NCI-H1417 treated with DMSO at 0.1 percent for 48 hours (cell line): Measurements from ENCODE around the gene USP9X.
"Not testable (repeated sequence)": the region's sequence is repeated elsewhere in the genome, so short reads cannot be mapped to it uniquely, and the experiment has no call there.

ENCODE experiments used
- DNase-seq: peaks from one replicate; lab custom pipeline; 2025; lab: John Stamatoyannopoulos, UW

The USP9X gene, protein sequence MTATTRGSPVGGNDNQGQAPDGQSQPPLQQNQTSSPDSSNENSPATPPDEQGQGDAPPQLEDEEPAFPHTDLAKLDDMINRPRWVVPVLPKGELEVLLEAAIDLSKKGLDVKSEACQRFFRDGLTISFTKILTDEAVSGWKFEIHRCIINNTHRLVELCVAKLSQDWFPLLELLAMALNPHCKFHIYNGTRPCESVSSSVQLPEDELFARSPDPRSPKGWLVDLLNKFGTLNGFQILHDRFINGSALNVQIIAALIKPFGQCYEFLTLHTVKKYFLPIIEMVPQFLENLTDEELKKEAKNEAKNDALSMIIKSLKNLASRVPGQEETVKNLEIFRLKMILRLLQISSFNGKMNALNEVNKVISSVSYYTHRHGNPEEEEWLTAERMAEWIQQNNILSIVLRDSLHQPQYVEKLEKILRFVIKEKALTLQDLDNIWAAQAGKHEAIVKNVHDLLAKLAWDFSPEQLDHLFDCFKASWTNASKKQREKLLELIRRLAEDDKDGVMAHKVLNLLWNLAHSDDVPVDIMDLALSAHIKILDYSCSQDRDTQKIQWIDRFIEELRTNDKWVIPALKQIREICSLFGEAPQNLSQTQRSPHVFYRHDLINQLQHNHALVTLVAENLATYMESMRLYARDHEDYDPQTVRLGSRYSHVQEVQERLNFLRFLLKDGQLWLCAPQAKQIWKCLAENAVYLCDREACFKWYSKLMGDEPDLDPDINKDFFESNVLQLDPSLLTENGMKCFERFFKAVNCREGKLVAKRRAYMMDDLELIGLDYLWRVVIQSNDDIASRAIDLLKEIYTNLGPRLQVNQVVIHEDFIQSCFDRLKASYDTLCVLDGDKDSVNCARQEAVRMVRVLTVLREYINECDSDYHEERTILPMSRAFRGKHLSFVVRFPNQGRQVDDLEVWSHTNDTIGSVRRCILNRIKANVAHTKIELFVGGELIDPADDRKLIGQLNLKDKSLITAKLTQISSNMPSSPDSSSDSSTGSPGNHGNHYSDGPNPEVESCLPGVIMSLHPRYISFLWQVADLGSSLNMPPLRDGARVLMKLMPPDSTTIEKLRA (N-terminal part only)

DNA sequence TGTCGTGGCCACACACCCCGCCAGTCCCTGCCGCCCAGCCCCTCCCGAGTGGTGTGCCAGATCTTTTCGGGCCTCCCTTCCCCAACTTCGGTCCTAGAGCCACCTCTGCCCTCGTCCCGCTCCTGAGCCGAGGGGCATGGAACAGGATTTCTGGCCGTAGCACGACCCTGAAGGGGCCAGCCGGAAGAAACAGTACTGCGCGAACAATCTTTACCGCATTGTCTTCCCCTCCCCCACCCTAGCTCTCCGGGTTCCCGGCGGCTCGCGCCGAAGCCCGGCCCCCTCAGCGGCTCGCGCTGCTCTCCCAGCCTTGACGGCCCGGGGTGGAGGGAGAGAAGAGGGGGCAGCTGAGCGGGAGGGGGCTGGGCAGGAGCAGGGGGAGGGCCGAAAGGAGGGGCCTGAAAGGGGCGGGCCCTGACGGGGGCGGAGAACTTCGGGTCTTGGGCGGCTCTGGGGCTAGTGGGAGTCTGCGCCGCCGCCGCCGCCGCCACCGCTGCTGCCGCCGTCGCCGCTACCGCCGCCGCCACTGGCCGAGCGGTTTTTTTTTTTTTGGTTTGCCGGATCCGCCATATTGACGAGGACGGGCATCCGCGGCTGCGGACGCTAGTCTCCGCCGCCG lies at the start of gene USP9X:
Gene USP9X (plus strand): TSS at position 553 of the 619 bp plus-strand sequence. CDS start 38,184 bp downstream, outside the sequence.
- DNase-seq = peak; percentile 78

DNA sequence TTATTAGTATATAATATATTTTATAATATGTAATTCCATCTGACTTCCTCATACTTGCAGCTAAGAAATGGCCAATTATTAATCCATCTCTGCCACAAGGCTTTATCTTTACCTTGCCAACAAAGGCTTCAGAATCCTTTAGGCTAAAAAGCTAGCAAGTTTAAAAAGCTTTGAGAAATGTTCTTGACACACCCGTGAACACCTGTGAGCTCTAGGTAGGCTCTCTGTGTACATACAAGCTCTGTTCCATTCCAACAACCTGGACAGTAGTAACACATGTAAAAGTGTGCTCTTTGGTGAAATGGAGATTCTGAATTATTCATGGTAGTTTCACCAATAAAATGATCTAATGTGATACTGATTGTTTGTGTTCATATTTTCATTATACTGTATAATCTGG lies 49.7 kb upstream of the USP9X start:
- DNase-seq = no peak

DNA sequence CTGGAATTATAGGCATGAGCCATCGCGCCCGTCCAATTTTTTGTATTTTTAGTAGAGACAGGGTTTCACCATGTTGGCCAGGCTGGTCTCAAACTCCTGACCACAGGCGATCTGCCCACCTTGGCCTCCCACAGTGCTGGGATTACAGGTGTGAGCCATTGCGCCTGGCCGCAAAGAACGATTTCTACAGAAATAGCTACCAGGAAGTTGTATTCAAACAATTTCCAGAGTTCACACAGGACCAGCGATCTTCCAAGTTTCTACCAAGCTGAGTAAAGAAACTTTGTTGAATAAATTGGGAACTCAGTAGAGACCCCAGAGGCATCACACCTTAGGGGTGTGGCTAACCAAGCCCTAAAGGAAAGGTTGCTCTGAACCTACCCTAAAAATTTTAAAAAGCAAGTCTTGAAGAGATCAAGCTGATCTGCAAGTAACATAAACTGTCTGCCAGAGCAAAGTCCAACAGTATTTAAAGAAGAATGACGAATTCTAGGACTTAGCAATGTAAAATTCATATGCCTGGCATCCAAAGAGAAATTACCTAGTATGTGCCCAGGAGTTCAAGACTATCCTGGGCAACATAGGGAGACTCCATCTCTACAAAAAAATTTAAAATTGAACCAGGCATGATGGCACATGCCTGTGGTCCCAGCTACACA lies 48.4 kb upstream of the USP9X start:
- no peak for DNase-seq

DNA sequence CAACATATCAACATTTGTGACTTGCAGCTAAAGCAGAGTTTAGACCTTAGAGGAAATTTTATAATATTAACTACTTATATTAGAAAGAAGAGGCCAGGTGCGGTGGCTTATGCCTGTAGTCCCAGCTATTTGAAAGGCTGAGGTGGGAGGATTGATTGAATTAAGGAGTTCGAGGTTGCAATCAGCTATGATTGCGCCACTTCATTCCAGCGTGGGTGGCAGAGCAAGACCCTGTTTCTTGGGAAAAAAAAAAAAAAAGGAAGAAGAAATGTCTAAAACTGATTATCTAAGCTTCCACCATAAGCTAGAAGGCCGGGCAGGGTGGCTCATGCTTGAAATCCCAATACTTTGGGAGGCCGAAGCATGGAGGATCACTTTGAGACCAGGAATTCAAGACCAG lies 42.0 kb upstream of the USP9X start:
- no peak for DNase-seq

DNA sequence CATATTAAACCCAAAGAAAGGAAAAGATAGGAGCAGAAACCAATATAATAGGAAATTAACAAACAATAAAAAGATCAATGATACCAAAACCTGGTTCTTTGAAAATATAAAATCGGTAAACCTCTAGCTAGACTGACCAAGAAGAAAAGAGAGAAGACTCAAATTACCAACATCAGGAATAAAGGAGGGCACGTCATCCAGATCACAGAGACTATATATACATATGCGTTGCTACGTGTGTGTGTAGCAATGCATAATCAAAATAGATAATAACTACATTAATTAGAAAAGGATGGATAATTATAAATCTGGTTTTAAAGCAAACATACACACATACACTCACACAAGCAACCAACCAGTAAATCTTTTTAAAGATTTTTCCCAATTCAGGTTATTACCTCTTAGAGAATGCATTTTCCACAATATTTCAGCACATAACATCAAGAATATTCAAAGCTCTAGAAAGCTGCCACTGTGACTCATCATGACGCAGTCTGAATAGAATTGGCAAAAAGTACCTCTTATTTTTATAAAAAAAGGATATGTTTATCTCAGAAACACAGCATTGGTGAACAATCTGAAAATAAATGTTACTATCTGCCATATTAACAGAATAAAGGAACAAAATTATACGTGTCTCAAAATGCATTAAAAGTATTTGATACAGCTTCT lies 41.4 kb upstream of the USP9X start:
- no peak for DNase-seq

DNA sequence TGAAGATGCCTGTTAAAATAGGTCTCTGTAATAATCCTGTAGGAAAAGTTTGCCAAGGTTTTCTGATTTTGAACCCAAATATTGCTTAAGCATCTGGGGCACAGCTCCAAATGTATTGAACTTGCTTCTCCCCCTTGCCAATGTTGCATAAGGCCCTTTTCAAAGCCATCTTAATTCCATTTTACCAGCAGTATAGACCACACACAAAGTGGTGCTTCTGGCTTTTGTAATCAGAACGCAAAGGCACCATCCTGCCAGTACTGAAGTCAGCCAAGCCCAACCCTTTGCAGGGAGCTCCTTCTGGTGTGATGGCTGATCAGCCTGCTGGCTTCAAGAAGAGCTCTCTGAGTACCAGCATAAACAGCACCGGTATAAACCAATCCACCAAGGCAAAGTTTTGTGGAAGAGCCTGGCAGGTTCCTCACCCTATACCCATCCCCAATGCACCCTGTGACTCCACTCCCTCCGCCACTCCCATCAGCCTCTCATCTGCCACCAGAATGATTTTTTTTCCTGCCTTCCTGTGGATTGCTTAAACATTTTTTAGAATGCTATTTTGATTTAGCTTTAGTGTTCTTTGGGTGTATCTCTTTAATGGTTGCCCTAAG lies 39.2 kb upstream of the USP9X start:
- no peak for DNase-seq

DNA sequence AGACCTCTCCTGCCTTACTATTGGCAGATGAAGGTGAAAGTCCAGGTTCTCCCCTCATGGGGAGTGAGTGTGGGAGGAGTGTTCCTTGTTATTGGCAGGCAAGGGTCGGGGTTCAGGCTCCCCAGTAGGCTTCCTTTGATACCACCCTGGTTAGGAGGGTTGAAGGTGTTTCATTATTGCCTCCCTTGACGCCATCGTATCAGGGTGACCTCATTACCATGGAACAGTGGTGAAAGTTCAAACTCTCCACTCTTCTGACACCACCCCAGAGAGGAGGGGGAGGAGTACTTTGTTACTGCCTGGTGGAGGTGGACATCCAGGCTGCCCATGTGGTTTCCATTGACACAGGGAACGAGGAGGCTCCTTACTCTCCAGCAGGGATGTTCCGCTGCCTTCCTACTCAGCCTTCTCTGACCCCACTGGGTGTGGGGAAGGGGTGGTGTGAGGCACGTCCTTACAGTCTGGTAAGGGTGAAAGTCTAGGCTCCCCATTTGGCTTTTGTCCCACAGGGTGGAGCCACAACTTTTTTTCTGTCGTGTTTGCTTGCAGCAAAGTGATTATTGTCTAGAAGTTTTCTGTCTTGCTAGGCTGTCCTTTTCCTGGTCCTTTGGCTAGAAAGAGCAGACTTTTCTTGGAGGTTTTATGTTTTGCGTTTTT lies 37.2 kb upstream of the USP9X start:
- no peak for DNase-seq

DNA sequence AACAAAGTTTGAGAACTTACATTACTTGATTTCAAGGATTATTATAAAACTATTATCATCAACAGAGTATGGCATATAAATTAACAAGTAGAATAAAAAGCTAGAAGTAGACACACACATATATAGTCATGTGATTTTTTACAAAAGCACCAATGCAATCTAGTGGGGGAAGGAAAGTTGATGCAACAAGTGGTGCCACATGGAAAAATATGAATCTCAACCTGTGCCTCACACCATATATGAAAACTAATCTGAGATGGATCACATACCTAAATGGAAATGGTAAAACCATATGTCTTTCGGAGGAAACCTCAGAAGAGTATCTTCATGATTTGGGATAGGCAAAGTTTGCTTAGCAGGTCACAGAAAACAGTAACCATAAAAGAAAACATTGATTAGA lies 34.9 kb upstream of the USP9X start:
- no peak for DNase-seq

DNA sequence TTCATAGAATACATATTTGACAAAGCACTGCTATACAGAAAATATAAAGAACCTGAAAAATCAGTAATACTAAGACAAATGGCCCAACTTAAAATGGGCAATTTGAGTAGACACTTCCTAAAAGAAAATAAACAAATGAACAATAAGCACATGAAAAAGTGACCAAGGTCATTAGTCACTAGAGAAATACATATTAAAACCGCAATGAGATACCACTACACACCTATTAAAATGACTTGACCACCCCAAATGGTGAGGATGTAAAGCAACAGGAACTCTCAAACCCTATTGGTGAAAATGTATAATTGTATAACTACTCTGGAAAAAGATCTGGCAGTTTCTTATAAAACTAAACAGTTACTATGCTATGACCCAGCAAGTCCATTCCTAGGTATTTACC lies 34.0 kb upstream of the USP9X start:
- no peak for DNase-seq

DNA sequence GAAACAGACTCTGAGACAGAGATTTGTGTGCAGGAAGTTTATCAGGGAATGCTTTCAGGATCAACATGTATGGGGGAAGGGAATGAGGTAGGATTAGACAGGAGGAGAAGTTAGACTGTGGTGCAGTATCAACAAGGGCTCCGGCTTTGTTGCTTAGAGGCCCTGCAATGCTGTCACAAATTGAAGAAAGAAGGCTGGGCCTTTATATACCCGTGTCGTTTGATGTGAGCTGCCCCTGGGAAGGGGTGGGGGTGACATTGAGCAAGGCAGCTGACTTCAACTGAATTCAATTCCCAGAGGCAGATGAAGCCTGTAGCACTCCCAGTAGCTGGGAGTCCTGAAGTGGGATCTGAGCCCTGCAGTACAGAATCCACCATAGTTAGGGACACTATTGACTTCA lies 29.5 kb upstream of the USP9X start:
- DNase-seq = no peak

DNA sequence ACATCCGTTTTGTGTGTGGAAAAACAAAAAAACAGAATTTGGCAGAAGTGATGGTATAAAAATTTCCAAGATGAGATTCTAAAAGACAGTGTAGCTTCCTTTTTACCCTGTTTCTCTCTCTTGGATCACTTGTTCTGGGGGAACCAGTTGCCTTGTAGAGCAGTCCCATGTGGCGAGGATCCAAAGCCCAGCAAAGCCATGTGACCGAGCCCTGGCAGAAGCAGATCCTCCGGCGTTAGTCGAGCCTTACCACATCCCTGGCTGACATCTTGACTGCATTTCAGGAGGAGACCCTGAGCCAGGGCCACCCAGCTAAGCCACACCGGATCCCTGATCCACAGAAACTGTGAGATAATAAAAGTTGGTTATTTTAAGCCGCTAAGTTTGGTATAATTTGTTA lies 22.0 kb upstream of the USP9X start:
- DNase-seq = not testable (repeated sequence)

DNA sequence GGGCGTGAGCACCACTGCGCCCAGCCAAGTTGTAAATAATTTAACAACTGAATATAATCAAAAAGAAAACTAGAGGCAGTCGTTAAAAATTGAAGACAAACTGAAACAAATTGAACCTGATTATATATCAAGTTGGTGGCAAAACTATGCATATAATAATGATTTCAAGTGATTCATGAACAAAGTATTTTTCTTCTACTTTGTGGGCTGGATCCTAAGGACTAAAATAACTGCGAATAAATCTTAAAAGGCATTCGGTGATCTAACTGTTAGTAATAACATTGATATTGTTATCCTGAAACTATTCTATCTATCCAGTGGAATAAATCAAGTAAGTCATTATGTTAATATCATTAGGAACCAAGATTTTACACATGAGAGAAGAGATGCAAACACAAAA lies 21.2 kb upstream of the USP9X start:
- DNase-seq = no peak

DNA sequence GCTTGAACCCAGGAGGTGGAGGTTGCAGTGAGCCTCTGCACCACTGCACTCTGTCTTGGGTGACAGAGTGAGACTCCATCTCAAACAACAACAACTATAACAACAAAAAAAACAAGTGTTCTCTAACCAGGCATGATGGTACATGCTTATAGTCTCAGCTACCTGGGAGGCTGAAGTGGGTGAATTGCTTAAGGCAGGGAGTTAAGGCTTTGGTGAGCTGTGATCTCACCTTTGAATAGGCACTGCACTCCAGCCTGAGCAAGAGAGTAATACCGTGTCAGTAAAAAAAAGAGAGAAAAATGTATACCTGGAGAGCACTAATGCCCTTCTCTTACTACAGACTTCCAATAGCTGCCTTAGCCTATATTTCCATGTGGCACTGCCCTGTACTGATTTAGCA lies 18.9 kb upstream of the USP9X start:
- DNase-seq = no peak

DNA sequence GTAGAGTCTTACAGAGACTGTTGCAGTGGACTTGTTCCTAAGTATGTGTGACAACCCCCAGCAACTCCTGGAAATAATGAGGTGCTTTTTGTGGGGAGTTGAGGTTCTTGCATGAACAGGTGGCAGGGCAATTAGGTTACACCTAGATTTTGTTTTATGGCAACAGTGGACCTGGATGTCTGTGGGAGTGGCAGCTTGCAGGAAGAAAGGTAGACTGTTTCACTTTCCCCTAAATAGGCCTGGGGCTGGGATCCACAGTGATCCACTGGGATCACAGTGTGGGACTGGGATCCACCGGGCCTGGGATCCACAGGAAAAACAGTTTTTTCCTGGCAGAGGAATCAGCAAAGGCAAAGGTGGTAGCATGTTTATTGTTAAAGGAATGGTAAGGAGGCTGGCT lies 18.3 kb upstream of the USP9X start:
- no peak for DNase-seq

DNA sequence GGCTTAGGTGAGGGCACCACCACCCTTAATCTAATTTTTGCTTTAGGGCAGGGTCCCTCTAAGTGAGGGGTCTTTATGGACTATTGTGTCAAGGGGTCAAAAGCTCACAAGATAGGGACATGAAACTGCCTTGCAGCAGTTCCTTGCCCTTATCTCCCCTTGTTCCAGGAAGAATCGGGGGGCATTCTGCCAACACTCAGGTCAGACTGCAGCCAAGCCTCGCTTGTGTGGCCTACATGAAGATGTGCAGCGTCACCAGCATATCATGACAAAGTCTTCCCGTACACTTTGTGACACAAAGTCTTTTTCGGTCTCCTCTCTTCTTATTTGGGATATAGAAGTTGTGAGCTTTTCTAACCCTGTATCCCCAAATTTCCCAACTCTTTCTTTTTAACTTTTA lies 17.5 kb upstream of the USP9X start:
- DNase-seq = no peak

DNA sequence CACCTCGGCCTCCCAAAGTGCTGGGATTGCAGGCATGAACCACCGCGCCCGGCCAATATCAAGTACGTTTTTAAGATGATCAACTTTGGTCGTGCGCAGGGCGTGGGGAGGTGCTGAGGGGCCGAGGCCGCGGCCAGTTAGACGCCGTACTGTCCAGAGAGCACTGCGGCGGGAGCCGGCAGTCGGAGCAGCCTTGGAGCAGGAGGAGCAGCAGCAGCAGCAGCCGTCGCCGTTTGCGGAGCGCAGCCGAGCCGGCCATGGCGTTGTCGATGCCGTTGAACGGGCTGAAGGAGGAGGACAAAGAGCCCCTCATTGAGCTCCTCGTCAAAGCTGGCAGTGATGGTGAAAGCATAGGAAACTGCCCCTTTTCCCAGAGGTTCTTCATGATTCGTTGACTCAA lies 8.5 kb upstream of the USP9X start:
- DNase-seq = no peak

DNA sequence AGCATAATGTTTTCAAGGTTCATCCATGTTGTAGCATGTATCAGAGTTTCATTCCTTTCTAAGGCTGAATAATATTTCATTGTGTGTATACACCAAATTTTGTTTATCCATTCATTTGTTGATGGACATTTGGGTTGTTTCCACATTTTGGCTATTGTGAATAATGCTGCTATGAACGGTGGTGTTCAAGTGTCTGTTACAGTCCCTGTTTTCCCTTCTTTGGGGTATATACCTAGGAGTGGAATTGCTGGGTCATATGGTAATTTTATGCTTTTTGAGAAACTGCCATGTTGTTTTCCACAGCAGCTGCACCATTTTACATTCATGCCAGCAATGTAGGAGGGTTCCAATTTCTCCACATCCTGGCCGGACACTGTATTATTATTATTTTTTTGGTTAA lies 3.4 kb upstream of the USP9X start:
- no peak for DNase-seq

DNA sequence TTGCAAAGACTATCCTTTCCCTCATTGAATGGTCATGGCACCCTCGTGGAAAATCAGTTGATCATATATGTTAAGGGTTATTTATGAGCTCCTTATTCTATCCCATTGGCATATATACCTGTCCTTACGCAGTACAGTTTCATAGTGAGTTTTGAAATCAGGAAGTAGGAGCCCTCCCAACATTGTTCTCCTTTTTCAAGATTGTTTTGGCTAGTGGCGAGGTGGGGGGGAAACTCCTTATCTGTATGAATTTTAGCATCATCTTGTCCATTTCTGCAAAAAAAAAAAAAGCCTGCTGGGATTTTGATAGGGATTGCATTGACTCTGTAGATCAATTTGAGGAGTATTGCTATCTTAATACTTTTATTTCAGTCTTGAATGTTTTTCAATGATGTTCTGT lies 2.5 kb upstream of the USP9X start:
- no peak for DNase-seq

DNA sequence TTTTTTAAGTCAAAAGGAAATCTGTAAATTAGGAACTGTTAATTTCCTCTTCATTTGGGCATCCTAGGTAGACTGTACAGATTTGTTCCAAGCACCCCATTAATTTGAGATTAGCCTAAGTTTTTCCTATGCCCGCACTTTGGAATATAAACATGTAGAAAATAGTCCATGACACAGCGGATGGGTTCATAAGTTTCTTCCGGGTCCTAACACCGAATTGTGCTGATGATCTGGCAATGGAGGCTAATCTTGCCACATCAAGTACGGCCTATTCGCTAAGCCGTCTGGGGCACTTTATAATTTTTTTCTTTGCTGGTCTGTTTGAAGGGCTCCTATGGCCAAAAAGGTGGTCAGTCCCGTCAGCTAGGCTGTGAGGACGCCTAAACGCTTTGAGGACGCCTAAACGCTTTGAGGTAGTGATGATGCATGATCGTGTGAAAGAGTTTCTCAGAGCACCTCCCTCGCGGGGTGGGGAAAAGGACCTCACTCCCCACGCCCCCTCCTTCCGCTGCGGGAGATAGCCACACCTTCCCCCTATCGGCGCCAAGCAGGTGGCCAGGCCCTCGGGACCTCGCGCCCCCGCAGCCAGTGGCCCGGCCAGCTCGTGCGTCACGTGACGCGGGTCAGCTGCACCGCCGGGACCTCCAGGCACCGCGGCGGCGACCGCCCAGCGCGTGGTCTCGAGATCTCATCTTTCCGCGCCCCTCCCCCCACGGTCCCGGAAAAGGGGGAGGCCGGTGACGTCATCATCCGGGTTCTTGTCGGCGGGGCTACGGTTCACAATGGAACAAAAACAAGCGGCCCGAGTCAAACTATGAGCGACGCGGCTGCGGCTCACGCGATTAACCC lies 977 bp upstream of the USP9X start:
- peak; percentile 96 for DNase-seq
